22Rv1 (cell line): ENCODE measurements around the gene KANK3.

ENCODE experiments used
- ZFX ChIP-seq: fragments of 450-650 bp; IDR thresholded peaks from 2 replicates; pipeline ENCODE4 v1.6.1; 2017; ENCODE audit warnings: antibody characterized with exemption, borderline replicate concordance
- TF ChIP-seq, protein P1 (sequence below): fragments of 450-650 bp; IDR thresholded peaks from 2 replicates; pipeline ENCODE4 v1.5.1; 2017; ENCODE audit warnings: mild to moderate bottlenecking

DNA sequence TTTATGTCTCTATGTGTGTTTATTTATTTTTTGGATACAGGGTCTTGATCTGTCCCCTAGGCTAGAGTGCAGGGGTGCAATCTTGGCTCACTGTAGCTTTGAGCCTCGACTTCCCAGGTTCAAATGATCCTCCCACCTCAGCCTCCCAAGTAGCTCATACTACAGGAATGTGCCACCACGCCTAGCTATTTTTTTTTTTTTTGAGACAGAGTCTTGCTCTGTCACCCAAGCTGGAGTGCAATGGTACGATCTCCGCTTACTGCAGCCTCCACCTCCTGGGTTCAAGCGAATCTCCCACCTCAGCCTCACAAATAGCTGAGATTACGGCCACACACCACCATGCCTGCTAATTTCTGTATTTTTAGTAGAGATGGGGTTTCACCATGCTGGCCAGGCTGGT, 15.9 kb upstream of the KANK3 start:
- TF ChIP-seq, protein P1, sequence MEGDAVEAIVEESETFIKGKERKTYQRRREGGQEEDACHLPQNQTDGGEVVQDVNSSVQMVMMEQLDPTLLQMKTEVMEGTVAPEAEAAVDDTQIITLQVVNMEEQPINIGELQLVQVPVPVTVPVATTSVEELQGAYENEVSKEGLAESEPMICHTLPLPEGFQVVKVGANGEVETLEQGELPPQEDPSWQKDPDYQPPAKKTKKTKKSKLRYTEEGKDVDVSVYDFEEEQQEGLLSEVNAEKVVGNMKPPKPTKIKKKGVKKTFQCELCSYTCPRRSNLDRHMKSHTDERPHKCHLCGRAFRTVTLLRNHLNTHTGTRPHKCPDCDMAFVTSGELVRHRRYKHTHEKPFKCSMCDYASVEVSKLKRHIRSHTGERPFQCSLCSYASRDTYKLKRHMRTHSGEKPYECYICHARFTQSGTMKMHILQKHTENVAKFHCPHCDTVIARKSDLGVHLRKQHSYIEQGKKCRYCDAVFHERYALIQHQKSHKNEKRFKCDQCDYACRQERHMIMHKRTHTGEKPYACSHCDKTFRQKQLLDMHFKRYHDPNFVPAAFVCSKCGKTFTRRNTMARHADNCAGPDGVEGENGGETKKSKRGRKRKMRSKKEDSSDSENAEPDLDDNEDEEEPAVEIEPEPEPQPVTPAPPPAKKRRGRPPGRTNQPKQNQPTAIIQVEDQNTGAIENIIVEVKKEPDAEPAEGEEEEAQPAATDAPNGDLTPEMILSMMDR, result no peak
- no peak for TF ChIP-seq ZFX
